Astrocyte (in vitro differentiated cells and primary cell): ENCODE data around the gene EYS. TPM values are rescaled to one million over a fixed set of nuclear protein-coding genes. Genes with fewer than 3 reads are reported as not detected.

Source experiments
- DNase-seq: peaks from one replicate; pipeline ENCODE4 v3.0.0-alpha.2; 2010; ENCODE audit warnings: low read depth
- FAIRE-seq: peaks from 2 replicates; lab custom pipeline; 2011; peaks lifted over from hg19 to GRCh38; lab: Jason Lieb, UNC
- H2AFZ ChIP-seq: 2 replicates; pipeline ENCODE4 v1.6.0; 2012; ENCODE audit warnings: low read depth, low read length, inconsistent platforms
- H3K27ac ChIP-seq: 2 replicates; pipeline ENCODE4 v1.5.1; 2011; ENCODE audit warnings: low read depth, low read length, inconsistent platforms
- H3K27me3 ChIP-seq: 2 replicates; pipeline ENCODE4 v1.6.0; 2011; ENCODE audit warnings: low read length, inconsistent platforms; ENCODE audit not compliant: insufficient read depth
- H3K36me3 ChIP-seq: 2 replicates; pipeline ENCODE4 v1.5.1; 2011; ENCODE audit warnings: low read length, inconsistent platforms; ENCODE audit not compliant: insufficient read depth
- H3K4me1 ChIP-seq: 2 replicates; pipeline ENCODE4 v1.5.1; 2011; ENCODE audit warnings: low read length, inconsistent platforms; ENCODE audit not compliant: insufficient read depth
- H3K4me2 ChIP-seq: 2 replicates; pipeline ENCODE4 v1.6.0; 2012; ENCODE audit warnings: low read length, inconsistent platforms
- H3K4me3 ChIP-seq: 2 replicates; pipeline ENCODE4 v1.5.1; 2011; ENCODE audit warnings: low read depth, mild to moderate bottlenecking, low read length, inconsistent platforms; ENCODE audit not compliant: insufficient read depth
- H3K79me2 ChIP-seq: 2 replicates; pipeline ENCODE4 v1.6.0; 2012; ENCODE audit warnings: mild to moderate bottlenecking, low read length, inconsistent platforms; ENCODE audit not compliant: insufficient read depth
- H3K9ac ChIP-seq: 2 replicates; pipeline ENCODE4 v1.6.0; 2012; ENCODE audit warnings: mild to moderate bottlenecking, low read length, inconsistent platforms
- H3K9me3 ChIP-seq: 2 replicates; pipeline ENCODE4 v1.5.1; 2012; ENCODE audit warnings: low read depth, mild to moderate bottlenecking, low read length, inconsistent platforms; ENCODE audit not compliant: insufficient read depth
- H4K20me1 ChIP-seq: 2 replicates; pipeline ENCODE4 v1.6.0; 2012; ENCODE audit warnings: low read length, inconsistent platforms; ENCODE audit not compliant: insufficient read depth
- H3K27ac Mint-ChIP-seq: one replicate; pipeline ENCODE4 v1.8.0; 2021; ENCODE audit warnings: mild to moderate bottlenecking, mixed read lengths; ENCODE audit not compliant: unreplicated experiment
- H3K27me3 Mint-ChIP-seq: one replicate; pipeline ENCODE4 v1.8.0; 2021; ENCODE audit warnings: low read depth, mixed read lengths; ENCODE audit not compliant: unreplicated experiment
- H3K36me3 Mint-ChIP-seq: one replicate; pipeline ENCODE4 v1.8.0; 2021; ENCODE audit warnings: low read depth, mixed read lengths; ENCODE audit not compliant: unreplicated experiment
- H3K4me1 Mint-ChIP-seq: one replicate; pipeline ENCODE4 v1.8.0; 2021; ENCODE audit warnings: low read depth, mixed read lengths; ENCODE audit not compliant: unreplicated experiment
- H3K4me3 Mint-ChIP-seq: one replicate; pipeline ENCODE4 v1.8.0; 2021; ENCODE audit warnings: mild to moderate bottlenecking, moderate library complexity, mixed read lengths; ENCODE audit not compliant: unreplicated experiment
- H3K9me3 Mint-ChIP-seq: one replicate; pipeline ENCODE4 v1.8.0; 2021; ENCODE audit warnings: mild to moderate bottlenecking, mixed read lengths; ENCODE audit not compliant: unreplicated experiment
- EZH2 ChIP-seq: IDR thresholded peaks from 2 replicates; pipeline ENCODE4 v1.6.1; 2012; ENCODE audit warnings: mild to moderate bottlenecking, low read length, inconsistent platforms; ENCODE audit not compliant: insufficient read depth
- total RNA-seq: library from RNA; stranded (reverse); gene quantifications from 2 replicates; pipeline ENCODE4 v1.2.1, GENCODE V29; 2021
- TF ChIP-seq, protein P1 (sequence below): IDR thresholded peaks from 2 replicates; pipeline ENCODE4 v1.5.1; 2011; ENCODE audit warnings: low read depth, mild to moderate bottlenecking, inconsistent platforms, low read length, moderate library complexity; ENCODE audit not compliant: insufficient read depth

EYS gene
- total RNA-seq, 1 donor from 2014 or later = 0.16 TPM

DNA sequence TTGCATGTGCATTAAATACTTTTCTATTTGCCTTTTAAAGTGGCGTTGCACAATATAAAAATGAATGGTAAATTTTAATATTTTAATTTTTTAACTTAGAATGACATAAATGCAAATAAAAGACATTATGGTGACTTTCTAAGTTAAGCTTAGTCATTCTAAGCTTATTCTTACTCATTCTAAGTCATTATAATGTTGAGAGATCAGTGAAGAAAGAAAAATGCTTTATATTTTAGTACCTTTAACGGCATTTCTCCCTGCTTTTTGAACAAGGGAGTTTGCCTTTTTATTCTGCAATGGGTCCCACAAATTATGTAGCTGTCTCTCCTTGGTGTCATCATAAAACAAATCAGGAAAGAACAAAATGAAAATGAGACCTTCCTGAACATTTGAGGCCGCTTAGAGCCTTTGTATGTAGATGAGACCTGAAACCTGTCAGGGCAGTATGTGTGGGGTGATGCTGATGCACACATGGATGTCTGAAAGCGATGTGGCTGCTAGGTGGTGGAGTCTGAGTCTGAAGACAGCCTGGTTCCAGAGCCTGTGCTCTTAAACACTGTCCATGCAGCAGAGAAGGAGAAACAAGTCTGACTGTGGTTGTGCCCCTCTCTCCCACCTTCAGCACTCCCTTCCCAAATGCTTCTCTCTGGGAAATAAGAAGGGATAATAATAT, 1913.4 kb downstream of the EYS start:
- Mint-ChIP-seq H3K9me3 (no peaks in the 10 kb centered on the region), H3K27me3 (no peaks in the 10 kb centered on the region), H3K4me1 (no peaks in the 10 kb centered on the region), H3K36me3 (no peaks in the 10 kb centered on the region), H3K4me3 (no peak overlapping the region), H3K27ac (no peak overlapping the region)
- no peaks in the 10 kb centered on the region for H3K36me3 ChIP-seq
- H3K9me3 ChIP-seq = no peaks in the 10 kb centered on the region
- no peak overlapping the region for H3K9ac ChIP-seq
- TF ChIP-seq EZH2 = no peak
- TF ChIP-seq, protein P1, sequence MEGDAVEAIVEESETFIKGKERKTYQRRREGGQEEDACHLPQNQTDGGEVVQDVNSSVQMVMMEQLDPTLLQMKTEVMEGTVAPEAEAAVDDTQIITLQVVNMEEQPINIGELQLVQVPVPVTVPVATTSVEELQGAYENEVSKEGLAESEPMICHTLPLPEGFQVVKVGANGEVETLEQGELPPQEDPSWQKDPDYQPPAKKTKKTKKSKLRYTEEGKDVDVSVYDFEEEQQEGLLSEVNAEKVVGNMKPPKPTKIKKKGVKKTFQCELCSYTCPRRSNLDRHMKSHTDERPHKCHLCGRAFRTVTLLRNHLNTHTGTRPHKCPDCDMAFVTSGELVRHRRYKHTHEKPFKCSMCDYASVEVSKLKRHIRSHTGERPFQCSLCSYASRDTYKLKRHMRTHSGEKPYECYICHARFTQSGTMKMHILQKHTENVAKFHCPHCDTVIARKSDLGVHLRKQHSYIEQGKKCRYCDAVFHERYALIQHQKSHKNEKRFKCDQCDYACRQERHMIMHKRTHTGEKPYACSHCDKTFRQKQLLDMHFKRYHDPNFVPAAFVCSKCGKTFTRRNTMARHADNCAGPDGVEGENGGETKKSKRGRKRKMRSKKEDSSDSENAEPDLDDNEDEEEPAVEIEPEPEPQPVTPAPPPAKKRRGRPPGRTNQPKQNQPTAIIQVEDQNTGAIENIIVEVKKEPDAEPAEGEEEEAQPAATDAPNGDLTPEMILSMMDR = no peak
- FAIRE-seq (no peak), DNase-seq (no peak)
- no peak overlapping the region for H2AFZ ChIP-seq
- H3K27ac ChIP-seq = no peak overlapping the region
- no peak overlapping the region for H3K4me2 ChIP-seq
- H4K20me1 ChIP-seq = no peaks in the 10 kb centered on the region
- no peaks in the 10 kb centered on the region for H3K27me3 ChIP-seq
- no peaks in the 10 kb centered on the region for H3K4me1 ChIP-seq
- no peaks in the 10 kb centered on the region for H3K79me2 ChIP-seq
- no peak overlapping the region for H3K4me3 ChIP-seq

DNA sequence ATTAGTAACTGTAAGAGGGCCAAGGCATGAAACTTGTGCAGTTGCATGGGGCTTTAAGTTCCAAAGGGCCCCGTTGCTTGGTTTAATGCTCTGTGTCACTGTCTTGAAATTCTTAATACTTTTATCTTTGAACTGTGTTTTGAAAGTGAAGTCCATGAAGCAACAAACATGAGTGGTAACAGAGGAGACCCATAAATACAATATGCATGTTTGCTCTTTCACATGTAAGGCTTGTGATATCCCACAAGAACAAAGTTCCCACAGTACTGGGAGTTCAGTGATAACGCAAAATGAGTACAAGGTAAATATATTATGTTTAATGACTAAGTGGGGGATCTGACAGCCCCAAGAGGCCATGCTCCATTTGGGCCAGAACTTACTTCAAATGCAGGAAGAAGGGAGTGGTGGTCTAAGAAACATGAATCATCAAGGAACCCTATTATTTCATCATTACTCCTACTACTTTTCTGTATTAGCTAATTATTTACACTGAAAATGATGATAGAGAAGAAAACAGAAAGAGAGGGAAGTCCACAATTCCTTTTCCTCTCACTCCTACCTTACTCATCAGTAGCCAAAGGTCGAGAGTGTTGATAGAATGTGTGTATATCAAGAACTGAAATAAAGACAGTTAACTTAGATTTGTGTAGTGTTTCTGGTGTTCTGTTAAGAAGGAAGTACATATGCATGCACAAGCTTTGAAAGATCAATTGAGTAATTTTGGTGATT, 1914.1 kb downstream of the EYS start:
- DNase-seq = no peak
- TF ChIP-seq, protein P1 = no peak
- no peak for TF ChIP-seq EZH2
- Mint-ChIP-seq H3K9me3 (no peaks in the 10 kb centered on the region), H3K4me1 (no peaks in the 10 kb centered on the region), H3K27me3 (no peaks in the 10 kb centered on the region), H3K4me3 (no peak overlapping the region), H3K27ac (no peak overlapping the region), H3K36me3 (no peaks in the 10 kb centered on the region)
- no peaks in the 10 kb centered on the region for H3K79me2 ChIP-seq
- no peak overlapping the region for H3K4me3 ChIP-seq
- no peak overlapping the region for H3K9ac ChIP-seq
- H3K9me3 ChIP-seq = no peaks in the 10 kb centered on the region
- no peaks in the 10 kb centered on the region for H3K27me3 ChIP-seq
- H3K36me3 ChIP-seq = no peaks in the 10 kb centered on the region
- no peak for FAIRE-seq
- no peaks in the 10 kb centered on the region for H3K4me1 ChIP-seq
- H2AFZ ChIP-seq = no peak overlapping the region
- no peak overlapping the region for H3K27ac ChIP-seq
- no peaks in the 10 kb centered on the region for H4K20me1 ChIP-seq
- no peak overlapping the region for H3K4me2 ChIP-seq

DNA sequence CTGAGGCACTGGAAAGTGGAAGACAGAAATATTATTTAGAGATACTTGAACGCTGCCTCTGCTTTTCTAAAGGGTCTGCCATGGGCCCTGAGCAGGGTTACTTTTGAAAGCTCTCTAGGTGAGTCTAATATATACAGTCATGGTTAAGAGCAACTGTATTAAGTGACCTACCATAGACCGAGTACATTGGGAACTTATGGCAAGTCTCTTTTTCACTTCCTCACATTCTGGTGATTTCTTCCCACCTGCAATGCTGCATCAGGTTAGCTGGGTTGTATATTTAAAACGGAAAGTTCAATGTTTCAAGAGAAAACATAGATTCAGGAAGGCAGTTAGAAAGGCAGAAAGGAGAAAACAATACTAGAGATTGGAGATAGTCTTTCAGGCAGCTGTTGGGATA, 1916.7 kb downstream of the EYS start:
- Histone ChIP-seq H3K4me1 (no peaks in the 10 kb centered on the region), H3K9ac (no peak overlapping the region), H3K79me2 (no peaks in the 10 kb centered on the region), H2AFZ (no peak overlapping the region), H4K20me1 (no peaks in the 10 kb centered on the region), H3K4me3 (no peak overlapping the region), H3K36me3 (no peaks in the 10 kb centered on the region), H3K27me3 (no peaks in the 10 kb centered on the region), H3K4me2 (no peak overlapping the region), H3K27ac (no peak overlapping the region), H3K9me3 (no peaks in the 10 kb centered on the region)
- no peak for TF ChIP-seq EZH2
- TF ChIP-seq, protein P1 = no peak
- H3K36me3 Mint-ChIP-seq = no peaks in the 10 kb centered on the region
- no peak overlapping the region for H3K27ac Mint-ChIP-seq
- H3K4me1 Mint-ChIP-seq = no peaks in the 10 kb centered on the region
- DNase-seq (no peak), FAIRE-seq (no peak)
- H3K4me3 Mint-ChIP-seq = no peak overlapping the region
- no peaks in the 10 kb centered on the region for H3K27me3 Mint-ChIP-seq
- H3K9me3 Mint-ChIP-seq = no peaks in the 10 kb centered on the region
